ENCODE results near the gene CSPG5.

CSPG5 gene

GRCh38 chr3:47583320-47584075 lies 4.8 kb upstream of the CSPG5 start:
- DNase-seq (ENCODE audit: low read depth in 1 of 2, low spot score in 1 of 2): no peak
- Histone ChIP-seq H3K27ac (replicated peaks) (no peak overlapping the region), H3K4me3 (replicated peaks; ENCODE audit: insufficient read depth, low read length) (no peak overlapping the region), H3K27me3 (ENCODE audit: insufficient read depth, poor library complexity, severe bottlenecking) (peaks cover 30% of the 10 kb centered on the region)
- TF ChIP-seq POLR2AphosphoS5 (IDR thresholded peaks at IDR 0.05; ENCODE audit: low read depth) (peak; percentile 42; the same call in 1 of the 2 replicates), CTCF (IDR thresholded peaks at IDR 0.05; ENCODE audit: insufficient read depth, low read length) (no peak), REST (IDR thresholded peaks at IDR 0.05; ENCODE audit: insufficient replicate concordance, low read depth) (no peak)

- DNase-seq (ENCODE audit: low read depth in 1 of 2, low spot score in 1 of 2): no peak
- no peak for TF ChIP-seq REST (IDR thresholded peaks at IDR 0.05; ENCODE audit: insufficient replicate concordance, low read depth)
- no peak for TF ChIP-seq SPI1 (IDR thresholded peaks at IDR 0.05; ENCODE audit: borderline replicate concordance, low read depth)
- TF ChIP-seq POLR2AphosphoS5 (IDR thresholded peaks at IDR 0.05; ENCODE audit: low read depth): no peak
- no peak for TF ChIP-seq CTCF (IDR thresholded peaks at IDR 0.05; ENCODE audit: insufficient read depth, low read length)
- no peak for TF ChIP-seq GABPA (IDR thresholded peaks at IDR 0.05; ENCODE audit: low read depth)
- Histone ChIP-seq H3K27ac (replicated peaks) (no peak overlapping the region), H3K4me3 (replicated peaks; ENCODE audit: insufficient read depth, low read length) (no peak overlapping the region), H3K27me3 (ENCODE audit: insufficient read depth, poor library complexity, severe bottlenecking) (peaks cover 36% of the 10 kb centered on the region)
These were observed 3.2 kb upstream of the CSPG5 start for GRCh38 chr3:47581835-47582234.

- TF ChIP-seq POLR2AphosphoS5 (IDR thresholded peaks at IDR 0.05; ENCODE audit: low read depth): no peak
- no peak for TF ChIP-seq CTCF (IDR thresholded peaks at IDR 0.05; ENCODE audit: insufficient read depth, low read length)
- TF ChIP-seq REST (IDR thresholded peaks at IDR 0.05; ENCODE audit: insufficient replicate concordance, low read depth): no peak
- Histone ChIP-seq H3K27ac (replicated peaks) (no peak overlapping the region), H3K27me3 (ENCODE audit: insufficient read depth, poor library complexity, severe bottlenecking) (peaks cover 38% of the 10 kb centered on the region), H3K4me3 (replicated peaks; ENCODE audit: insufficient read depth, low read length) (no peak overlapping the region)
- DNase-seq (ENCODE audit: low read depth in 1 of 2, low spot score in 1 of 2): no peak
These were observed 2.8 kb upstream of the CSPG5 start for GRCh38 chr3:47581422-47581821.

All from HL-60 (cell line).